AG04450 (cell line): Measurements from ENCODE around the gene CEP164. TPM values are rescaled to one million over a fixed set of nuclear protein-coding genes. Genes with fewer than 3 reads are reported as not detected.

Source experiments
- CTCF ChIA-PET: fragments of 300-600, 350-600 bp; formaldehyde crosslinking; extraction: SDS; loops from one replicate; lab custom pipeline; 2022; ENCODE audit warnings: antibody characterized with exemption, inconsistent platforms; lab: Charles Lee
- POLR2A ChIA-PET: fragments of 350-600 bp; formaldehyde crosslinking; extraction: SDS; loops from one replicate; lab custom pipeline; 2021; ENCODE audit warnings: antibody characterized with exemption, inconsistent platforms; lab: Yijun Ruan, JAX
- DNase-seq: peaks from one replicate; pipeline ENCODE4 v3.0.0-alpha.2; 2011; ENCODE audit warnings: low read depth, low spot score
- H3K27ac ChIP-seq: one replicate; pipeline ENCODE4 v1.5.1; 2012; ENCODE audit warnings: low read depth, low read length, control low read depth
- H3K27me3 ChIP-seq: one replicate; pipeline ENCODE4 v1.6.0; 2012; ENCODE audit warnings: low read length; ENCODE audit not compliant: control insufficient read depth, insufficient read depth
- H3K4me3 ChIP-seq: 2 replicates; pipeline ENCODE4 v1.5.1; 2011; ENCODE audit warnings: mild to moderate bottlenecking, low read depth, low read length, control low read depth
- H3K9me3 ChIP-seq: 2 replicates; pipeline ENCODE4 v1.5.1; 2012; ENCODE audit warnings: low read length; ENCODE audit not compliant: control insufficient read depth, insufficient read depth
- polyA plus RNA-seq: library from polyadenylated mRNA; depleted of rRNA; stranded (reverse); fragments of >200 nt; gene quantifications from 2 replicates; pipeline ENCODE4 v1.2.3, GENCODE V29; 2011
- TF ChIP-seq, protein P1 (sequence below): IDR thresholded peaks from 2 replicates; pipeline ENCODE4 v1.5.1; 2011; ENCODE audit warnings: low read depth, low read length, control low read depth, inconsistent platforms

CEP164 gene
- polyA plus RNA-seq, 1 experiment, result 22.5 TPM

GRCh38 chr11:117391181-117391580 is 63.5 kb downstream of the CEP164 start:
- TF ChIP-seq, protein P1, sequence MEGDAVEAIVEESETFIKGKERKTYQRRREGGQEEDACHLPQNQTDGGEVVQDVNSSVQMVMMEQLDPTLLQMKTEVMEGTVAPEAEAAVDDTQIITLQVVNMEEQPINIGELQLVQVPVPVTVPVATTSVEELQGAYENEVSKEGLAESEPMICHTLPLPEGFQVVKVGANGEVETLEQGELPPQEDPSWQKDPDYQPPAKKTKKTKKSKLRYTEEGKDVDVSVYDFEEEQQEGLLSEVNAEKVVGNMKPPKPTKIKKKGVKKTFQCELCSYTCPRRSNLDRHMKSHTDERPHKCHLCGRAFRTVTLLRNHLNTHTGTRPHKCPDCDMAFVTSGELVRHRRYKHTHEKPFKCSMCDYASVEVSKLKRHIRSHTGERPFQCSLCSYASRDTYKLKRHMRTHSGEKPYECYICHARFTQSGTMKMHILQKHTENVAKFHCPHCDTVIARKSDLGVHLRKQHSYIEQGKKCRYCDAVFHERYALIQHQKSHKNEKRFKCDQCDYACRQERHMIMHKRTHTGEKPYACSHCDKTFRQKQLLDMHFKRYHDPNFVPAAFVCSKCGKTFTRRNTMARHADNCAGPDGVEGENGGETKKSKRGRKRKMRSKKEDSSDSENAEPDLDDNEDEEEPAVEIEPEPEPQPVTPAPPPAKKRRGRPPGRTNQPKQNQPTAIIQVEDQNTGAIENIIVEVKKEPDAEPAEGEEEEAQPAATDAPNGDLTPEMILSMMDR, result no peak
- Histone ChIP-seq H3K4me3 (no peak overlapping the region), H3K27me3 (no peaks in the 10 kb centered on the region), H3K9me3 (no peaks in the 10 kb centered on the region), H3K27ac (no peak overlapping the region)
- no peak for DNase-seq
- CTCF ChIA-PET, result interaction anchor here (2.2 kb wide), 1 partner anchor 34 kb away, joined by 15 read pairs; no protein-coding TSS in a partner anchor
- POLR2A ChIA-PET, result no interaction called here

DNA sequence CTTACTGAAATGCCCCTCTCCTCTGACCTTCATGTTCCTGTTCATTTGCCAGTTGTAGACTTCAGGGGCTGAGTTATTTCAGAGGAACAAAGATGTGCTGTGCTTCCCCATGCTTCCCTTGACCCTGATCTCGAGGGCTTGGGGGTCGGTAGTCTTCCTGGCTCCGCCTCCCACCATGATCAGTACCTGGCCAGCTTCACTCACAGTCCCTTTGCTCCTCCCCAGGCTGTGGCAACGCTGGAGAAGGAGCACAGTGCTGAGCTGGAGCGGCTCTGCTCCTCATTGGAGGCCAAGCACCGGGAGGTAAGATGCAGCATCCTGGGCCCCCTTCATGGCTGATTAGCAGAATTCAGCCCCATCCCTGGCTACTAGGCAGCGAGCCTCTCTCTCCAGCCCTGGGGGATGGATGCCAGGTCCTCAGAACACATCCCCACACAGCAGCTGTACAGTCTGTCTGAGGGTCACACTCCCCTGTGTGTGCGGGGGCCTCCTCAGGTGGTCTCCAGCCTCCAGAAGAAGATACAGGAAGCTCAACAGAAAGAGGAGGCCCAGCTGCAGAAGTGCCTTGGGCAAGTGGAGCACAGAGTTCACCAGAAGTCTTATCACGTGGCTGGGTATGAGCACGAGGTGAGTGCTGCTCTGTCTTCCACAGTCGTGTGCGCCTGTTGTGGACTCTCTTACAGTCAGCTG is 64.5 kb downstream of the CEP164 start:
- Histone ChIP-seq H3K27me3 (no peaks in the 10 kb centered on the region), H3K9me3 (peaks cover 5% of the 10 kb centered on the region; the same call in 1 of the 2 replicates), H3K27ac (peak overlapping the region; percentile 21), H3K4me3 (no peak overlapping the region)
- CTCF ChIA-PET, result interaction anchor here (2.5 kb wide), 1 partner anchor 34 kb away, joined by 9 read pairs; no protein-coding TSS in a partner anchor
- TF ChIP-seq, protein P1, result no peak
- DNase-seq, result no peak
- POLR2A ChIA-PET, result no interaction called here

DNA sequence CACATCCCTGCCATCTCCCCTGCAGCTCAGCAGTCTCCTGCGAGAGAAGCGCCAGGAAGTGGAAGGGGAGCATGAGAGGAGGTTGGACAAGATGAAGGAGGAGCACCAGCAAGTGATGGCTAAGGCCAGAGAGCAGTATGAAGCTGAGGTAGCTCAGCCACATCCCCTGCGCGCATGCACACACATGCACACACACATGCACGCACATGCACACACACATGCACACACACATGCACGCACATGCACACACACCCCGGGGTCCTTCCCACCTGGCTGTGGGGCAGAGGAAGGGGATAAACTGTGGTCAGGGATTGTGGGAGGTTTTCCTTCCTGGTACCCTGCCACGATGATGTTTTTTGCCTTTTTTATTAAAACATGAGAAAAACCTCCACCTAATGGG is 65.3 kb downstream of the CEP164 start:
- no peak for DNase-seq
- Histone ChIP-seq H3K9me3 (peaks cover 7% of the 10 kb centered on the region; the same call in 1 of the 2 replicates), H3K4me3 (no peak overlapping the region), H3K27me3 (no peaks in the 10 kb centered on the region), H3K27ac (no peak overlapping the region)
- TF ChIP-seq, protein P1, result no peak
- ChIA-PET POLR2A (no interaction called here), CTCF (interaction anchor here (2.5 kb wide), 1 partner anchor 33 kb away, joined by 9 read pairs; no protein-coding TSS in a partner anchor)

DNA sequence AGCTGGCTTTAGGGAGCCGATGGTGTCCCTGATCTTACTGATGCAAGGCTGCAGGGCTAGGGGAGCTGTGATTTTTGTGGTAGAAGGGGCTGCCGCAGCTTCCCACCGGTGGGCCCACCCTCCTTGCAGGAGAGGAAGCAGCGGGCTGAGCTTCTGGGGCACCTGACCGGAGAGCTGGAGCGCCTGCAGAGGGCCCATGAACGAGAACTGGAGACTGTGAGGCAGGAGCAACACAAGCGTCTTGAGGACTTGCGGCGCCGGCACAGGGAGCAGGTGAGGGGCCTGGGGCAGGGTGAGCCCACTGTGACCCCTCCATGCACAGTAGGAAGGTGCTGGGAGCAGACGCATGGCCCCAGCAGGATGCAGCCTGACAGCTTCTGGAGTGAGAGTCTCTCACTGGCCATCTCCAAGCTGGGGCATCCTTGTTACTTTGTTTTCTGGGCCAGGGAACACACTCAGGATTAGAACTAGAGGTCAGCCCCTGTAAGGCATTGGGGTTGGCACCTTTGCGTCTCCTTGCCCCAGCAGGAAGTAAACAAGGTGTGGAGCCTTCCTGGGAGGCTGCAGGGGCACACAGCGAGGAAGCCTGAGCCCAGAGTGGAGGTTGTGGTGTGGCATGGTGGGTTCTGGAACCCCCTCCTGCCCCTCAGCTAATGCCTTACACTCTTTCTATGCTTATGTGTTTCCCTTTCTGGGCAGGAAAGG is 66.7 kb downstream of the CEP164 start:
- ChIA-PET CTCF (interaction anchor here (2.5 kb wide), 1 partner anchor 32 kb away, joined by 9 read pairs; no protein-coding TSS in a partner anchor), POLR2A (no interaction called here)
- no peak for DNase-seq
- TF ChIP-seq, protein P1, result no peak
- no peak overlapping the region for H3K27ac ChIP-seq
- H3K4me3 ChIP-seq, result no peak overlapping the region
- no peaks in the 10 kb centered on the region for H3K27me3 ChIP-seq
- peaks cover 14% of the 10 kb centered on the region for H3K9me3 ChIP-seq

DNA sequence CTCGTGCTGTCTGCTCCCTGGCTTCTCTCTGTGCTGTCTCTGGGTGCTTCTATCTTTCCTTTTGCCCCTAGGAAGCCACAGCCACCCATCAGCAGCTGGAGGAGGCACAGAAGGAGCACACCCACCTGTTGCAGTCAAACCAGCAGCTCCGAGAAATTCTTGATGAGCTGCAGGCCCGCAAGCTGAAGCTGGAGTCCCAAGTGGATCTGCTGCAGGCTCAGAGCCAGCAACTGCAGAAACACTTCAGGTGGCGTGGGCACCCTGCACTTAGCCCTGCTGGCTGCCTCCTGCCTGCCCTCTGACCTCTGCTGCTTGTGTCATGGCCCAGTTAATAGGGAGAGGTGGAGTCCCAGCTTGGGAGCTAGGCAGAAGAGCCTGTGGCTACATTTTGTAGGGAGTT is 67.8 kb downstream of the CEP164 start:
- TF ChIP-seq, protein P1, result no peak
- POLR2A ChIA-PET, result no interaction called here
- H3K4me3 ChIP-seq, result no peak overlapping the region
- CTCF ChIA-PET, result no interaction called here
- no peak overlapping the region for H3K27ac ChIP-seq
- H3K9me3 ChIP-seq, result peaks cover 14% of the 10 kb centered on the region
- no peaks in the 10 kb centered on the region for H3K27me3 ChIP-seq
- no peak for DNase-seq
